ENCODE measurements around the gene GRIA2.
"Not testable (repeated sequence)": the region's sequence is repeated elsewhere in the genome, so short reads cannot be mapped to it uniquely, and the experiment has no call there.

The GRIA2 gene

DNA sequence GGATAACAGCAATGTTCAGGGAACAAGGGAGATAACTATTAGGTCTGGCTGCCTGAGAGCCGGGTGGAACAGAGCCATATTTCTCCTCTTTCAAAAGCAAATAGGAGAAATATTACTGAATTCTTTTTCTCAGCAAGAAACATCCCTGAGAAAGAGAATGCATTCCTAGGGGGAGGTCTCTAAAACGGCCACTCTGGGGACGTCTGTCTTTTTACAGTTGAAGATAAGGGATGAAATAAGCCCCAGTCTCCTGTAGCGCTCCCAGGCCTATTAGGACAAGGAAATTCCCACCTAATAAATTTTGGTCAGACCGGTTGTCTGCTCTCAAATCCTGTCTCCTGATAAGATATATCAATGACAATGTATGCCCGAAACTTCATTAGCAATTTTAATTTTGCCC lies 37.6 kb downstream of the GRIA2 start:
- not testable (repeated sequence) for DNase-seq (ENCODE audit: low read depth, low spot score)

DNA sequence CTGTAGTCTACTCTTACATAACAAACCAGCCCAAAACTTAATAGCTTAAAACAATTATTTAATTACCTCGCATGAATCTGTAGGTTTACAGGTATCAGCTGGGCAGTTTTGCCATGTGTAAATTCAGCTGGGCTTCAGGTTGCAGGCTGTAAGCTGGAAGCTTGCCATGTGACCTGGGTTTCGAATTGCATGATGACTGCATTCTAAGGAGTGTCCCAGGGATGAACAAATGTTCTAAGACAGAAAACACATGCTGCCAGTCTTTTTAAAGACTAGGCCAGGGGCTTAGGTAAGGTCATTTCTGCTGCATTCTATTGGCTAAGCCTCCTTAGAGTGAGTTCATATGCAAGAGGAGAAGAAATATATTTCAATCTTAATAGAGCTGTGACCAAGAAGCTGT lies 44.8 kb downstream of the GRIA2 start:
- DNase-seq (ENCODE audit: low read depth, low spot score), result peak; percentile 2

DNA sequence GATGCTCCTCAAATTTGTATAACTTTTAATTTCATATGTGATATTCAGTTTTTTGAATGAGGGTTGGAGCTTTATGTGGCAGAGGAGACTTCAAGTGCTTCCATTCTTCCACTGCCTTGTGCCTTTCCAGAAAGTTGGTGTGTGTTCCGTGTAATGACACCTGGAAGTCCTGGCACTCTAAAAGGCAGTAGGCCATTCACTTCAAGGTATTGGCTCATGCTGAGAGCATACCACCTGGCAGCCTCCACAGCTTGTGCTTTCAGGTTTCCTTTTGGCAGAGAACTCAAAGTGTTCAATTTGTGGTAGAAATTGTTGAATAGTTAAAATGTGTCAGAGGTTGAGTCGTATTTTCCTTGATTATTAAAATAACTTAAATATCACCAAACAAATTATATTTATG lies 49.6 kb downstream of the GRIA2 start:
- DNase-seq (ENCODE audit: low read depth, low spot score), result peak; percentile 2

DNA sequence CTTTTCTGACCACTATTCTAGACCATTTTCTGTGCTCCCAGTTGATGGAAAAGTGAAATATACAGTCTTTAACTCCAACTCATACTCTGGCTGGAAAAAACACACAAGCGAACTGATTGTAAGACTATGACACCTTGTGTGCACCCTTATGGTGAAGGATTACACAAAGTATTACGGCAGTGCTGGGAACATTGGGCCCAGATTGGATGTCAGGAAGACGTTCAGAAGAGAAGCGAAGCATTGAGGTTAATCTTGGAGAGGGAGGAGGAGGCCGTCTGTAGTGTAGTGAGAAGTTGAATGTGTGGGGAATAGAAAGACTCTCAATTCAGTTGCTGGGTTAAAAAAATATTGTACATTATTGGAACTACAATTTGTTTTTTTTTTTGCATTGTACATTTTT lies 50.0 kb downstream of the GRIA2 start:
- DNase-seq (ENCODE audit: low read depth, low spot score), result no peak

DNA sequence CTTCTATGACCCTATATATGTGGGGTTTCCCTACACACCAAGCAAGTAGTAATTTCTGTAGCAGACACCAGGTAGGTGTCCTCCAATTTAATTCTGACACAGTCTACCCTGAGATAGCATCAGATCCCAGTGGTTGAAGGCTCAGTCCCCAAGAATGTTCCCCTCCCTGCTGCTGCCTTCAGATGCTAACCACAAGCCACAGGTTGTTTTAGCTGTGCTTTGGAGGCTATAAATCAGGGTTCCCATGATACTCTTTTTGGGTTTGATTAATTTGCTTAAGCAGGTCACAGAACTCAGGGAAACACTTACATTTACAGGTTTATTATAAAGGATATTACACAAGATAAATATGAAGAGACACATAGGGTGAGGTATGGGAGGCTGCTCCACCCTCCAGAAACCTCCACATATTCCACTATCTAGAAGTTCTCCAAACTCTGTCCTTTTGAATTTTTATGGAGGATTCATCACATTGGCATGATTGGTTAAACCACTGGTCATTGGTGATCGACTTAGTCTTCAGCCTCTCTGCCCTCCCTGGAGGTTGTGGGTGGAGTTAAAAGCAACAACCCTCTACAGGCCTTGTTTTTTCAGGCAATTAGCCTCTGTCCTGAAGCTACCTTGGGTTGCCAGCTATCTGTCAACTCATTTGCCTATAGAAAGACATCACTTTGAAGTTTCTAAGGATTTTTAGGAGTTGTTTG lies 50.8 kb downstream of the GRIA2 start:
- DNase-seq (ENCODE audit: low read depth, low spot score), result no peak

DNA sequence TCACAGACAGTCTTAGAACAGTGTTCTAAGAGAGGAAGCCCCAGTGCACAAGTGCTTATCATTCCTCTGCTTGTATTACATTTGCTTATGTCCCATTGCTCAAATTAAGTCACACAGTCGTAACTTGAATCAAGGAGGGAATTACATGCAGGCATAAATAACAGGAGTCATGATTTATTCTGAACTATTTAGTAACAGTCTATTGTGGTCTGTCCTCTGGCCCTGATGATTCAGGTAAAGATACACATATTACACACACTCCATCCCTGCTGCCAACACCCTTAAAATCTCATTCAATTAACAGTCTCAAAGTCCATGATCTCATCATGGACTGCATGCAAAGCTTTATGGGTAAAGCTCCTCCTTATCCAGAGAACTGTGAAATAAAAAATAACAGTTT lies 60.1 kb downstream of the GRIA2 start:
- DNase-seq (ENCODE audit: low read depth, low spot score), result no peak

DNA sequence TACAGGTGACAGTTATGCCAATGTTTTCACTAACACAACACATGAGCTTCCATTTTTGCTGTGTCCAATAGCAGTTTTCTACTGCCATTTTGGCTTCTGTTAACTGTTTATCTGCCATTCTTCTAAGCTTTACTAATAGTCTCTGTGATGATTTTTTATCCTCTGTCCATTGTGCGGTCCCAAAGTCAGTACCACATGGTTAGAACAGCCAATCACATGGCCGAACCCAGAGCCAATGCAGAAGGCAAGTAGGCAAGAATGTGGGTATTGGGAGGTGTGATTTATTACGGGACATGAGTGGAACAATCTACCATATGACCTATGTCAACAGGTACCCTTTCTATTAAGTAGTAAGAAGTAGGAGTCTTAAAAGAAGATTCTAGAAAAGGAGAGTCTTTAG lies 61.5 kb downstream of the GRIA2 start:
- no peak for DNase-seq (ENCODE audit: low read depth, low spot score)

DNA sequence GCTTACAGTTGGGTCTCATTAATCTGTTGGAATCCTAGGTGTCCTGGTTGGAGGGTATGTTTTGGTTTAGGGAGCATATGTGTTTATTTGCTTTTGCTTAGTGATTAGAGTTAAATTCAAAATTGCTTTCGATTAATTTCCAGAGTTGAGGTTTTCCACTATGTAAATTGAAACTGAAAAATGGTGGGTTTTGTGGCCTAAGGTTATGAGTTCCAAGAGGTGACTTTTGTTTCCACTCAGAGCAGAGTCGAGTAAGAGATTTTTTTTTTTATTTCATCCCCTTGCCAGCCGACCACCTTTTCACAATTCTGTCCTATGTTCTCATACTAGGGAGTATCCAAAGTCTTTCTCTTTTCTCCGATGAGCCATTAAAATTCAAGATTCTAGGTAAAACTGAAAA lies 66.9 kb downstream of the GRIA2 start:
- no peak for DNase-seq (ENCODE audit: low read depth, low spot score)

DNA sequence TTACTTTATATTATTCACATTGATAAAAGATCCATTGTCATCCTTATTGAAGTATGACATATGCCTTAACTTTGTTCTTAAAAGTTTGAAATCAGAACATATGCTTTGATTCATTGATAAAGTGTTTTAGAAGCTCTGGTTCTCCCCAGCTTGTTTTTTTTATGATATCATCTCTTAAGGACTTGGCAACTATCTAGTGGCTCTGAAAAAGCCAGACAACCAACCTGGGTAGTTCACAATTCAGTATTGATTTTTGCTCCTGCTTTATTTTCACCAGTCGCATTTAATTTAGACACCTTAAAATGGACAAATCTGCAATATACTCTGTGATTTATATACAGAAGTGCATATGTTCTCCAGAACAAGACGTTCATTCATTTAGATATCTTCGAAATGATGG lies 70.1 kb downstream of the GRIA2 start:
- no peak for DNase-seq (ENCODE audit: low read depth, low spot score)

DNA sequence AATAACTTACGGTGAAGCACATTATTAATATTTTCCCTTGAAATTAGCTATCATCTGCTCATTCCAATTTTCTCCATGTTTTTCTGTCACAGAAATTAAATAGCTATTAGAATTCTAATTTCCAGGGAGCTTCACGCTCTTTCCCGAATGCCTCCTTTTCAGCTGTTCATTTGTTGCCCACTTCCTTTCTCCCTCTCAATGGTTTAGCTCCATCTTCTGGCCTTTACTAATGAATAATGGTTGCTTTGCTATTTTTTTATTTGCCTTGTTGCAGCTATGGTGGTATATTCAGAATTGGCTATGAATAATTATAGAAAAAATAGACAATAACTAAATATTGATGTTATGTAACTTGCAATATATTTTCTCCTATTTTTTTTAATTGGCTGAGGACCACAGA lies 70.5 kb downstream of the GRIA2 start:
- no peak for DNase-seq (ENCODE audit: low read depth, low spot score)

DNA sequence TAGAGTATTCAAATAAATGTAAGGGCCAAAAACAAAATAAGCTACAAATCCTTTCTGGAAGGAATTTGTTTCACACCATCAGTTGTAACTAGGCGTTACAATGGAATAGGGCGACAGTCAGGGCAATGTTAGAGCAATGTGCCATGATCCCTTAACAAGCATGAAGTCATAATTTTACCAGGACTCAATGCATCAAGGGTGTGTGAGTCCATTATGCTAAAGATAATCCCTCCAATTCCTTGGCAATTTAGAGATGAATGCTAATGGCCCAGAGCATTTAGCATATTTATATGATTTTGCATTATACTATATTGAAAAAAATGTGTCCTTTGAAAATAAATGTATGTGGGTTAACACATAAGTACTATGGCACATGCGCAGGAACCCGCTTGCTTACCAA lies 73.1 kb downstream of the GRIA2 start:
- DNase-seq (ENCODE audit: low read depth, low spot score), result no peak

DNA sequence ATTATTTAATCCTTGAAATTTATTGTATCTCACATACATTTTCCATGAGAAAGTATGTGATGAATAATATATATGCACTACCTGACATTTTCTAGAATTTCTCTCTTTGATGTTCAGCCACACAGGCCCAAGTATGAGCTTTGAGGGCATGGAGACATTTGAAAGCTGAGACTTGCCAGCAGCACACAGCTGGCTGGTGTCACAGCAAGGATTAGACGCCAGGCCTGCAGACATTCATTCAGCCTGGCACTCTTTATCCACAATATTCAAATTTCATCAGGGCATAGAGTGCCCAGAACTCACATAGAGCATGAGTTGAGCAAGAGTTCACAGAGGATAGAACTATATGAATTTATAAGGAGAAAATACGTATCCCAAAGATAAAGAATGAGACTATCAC lies 74.0 kb downstream of the GRIA2 start:
- no peak for DNase-seq (ENCODE audit: low read depth, low spot score)

DNA sequence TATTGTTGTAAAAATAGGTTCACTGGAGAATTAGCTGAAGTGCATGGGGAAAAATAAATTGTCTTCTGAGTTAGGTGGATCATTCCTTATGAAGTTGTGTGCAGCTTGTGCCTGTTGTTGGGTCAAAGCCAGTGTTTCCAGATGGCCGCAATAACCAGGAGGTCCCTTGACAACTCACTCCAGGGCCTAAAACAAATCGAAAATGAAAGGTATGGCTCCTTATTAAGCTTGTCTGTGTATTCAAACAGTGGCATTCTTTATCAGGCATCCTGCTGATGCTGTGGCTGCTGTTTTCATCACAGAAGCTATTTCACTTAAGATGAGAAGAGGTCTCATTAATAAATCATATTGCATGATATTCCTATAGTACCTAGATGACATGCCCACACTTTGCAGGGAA lies 80.2 kb downstream of the GRIA2 start:
- no peak for DNase-seq (ENCODE audit: low read depth, low spot score)

DNA sequence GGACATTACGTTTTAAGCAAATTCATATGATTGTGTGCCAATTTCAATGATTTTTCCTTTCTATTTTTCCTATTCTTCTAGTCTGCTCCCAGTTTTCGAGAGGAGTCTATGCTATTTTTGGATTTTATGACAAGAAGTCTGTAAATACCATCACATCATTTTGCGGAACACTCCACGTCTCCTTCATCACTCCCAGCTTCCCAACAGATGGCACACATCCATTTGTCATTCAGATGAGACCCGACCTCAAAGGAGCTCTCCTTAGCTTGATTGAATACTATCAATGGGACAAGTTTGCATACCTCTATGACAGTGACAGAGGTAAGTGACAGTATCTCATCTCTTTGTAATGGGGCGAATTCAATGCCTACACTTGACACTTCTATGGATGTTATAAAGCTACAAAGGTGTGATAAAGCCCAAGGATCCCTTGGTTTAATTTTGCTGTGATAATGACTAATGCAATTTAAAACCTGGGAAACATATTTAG lies 83.0 kb downstream of the GRIA2 start:
- no peak for DNase-seq (ENCODE audit: low read depth, low spot score)

DNA sequence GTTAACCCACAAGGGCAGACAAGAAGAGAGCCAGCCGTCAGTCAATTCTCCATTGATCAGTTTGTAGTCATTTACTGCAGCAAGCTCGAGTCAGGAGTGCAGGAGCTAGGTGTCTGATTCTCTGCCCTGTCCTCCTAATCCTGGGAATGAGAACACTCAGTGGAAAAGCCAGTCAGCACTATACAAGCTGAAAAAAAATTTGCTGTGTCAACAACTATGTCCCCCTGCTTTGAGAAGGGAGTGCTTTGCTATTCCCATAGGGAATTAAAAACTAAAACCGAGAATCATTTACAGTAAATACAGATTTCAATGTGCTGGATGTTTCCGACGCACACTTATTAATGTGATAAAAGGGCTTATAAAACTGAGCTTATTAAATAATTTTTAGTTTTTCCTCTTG lies 84.2 kb downstream of the GRIA2 start:
- no peak for DNase-seq (ENCODE audit: low read depth, low spot score)

DNA sequence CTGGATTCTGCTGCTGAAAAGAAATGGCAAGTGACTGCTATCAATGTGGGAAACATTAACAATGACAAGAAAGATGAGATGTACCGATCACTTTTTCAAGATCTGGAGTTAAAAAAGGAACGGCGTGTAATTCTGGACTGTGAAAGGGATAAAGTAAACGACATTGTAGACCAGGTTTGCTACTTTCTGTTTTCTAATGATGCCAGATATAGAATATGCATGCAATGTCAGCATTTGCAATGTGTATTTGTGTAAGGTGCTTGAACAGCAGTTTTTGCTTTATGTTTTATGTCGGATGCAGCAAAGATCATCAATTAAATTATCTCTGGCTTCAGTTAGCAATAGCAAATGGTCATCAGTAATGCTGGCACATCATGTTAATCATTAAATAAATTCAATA lies 92.2 kb downstream of the GRIA2 start:
- DNase-seq (ENCODE audit: low read depth, low spot score), result no peak

DNA sequence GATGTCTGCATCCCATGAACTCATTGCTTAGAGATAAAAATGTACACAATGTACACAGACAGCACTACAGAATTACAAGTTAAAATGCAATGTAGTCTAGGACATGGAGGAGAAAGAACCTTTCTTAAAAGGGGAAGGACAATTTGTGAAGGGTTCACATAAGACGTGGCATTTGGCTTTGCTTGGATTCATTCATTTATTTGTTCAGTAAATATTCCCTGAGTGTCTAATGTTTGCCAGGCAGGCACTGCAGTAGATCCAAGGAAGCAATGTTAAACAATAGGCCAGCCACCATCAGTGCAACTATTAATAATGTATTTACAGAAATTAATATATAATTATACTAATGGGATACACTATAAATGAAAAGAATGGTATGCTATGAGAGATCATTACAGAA lies 94.4 kb downstream of the GRIA2 start:
- no peak for DNase-seq (ENCODE audit: low read depth, low spot score)

DNA sequence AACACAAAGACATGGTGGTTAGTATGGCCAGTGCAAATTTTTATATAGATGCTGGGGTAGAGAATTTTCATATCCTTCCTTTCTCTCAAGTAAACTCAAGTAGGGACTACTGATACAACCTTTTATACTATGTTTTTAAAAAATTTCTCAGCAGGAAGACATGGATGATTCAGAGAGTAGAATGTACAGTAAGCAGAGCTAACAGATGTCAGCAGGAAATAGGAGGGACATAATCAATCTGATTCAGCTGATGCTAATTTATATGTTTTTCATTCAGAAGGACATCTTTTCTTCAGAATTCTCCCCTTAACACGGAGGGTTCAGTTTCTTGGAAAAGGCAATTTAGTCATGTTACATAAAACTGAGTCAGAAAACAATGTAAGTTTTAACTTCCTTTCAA lies 95.4 kb downstream of the GRIA2 start:
- DNase-seq (ENCODE audit: low read depth, low spot score), result no peak

DNA sequence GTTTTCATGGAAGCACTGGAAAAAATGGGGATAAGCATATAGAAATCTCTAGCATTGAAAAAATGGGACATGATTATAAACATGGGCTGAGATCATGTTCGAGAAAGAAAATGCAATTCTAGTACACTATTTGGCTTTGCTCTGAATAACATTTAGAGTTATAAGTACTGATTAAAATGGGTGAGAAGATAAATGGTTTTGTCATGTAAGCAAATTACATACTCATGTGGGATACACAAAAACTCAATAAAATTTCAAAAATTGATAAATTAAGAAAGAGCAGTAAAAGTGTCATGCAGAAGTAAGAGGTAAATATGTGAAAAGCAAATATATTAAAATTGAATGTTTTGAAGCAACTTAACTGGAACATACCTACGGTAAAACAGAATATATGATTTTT lies 99.6 kb downstream of the GRIA2 start:
- no peak for DNase-seq (ENCODE audit: low read depth, low spot score)

DNA sequence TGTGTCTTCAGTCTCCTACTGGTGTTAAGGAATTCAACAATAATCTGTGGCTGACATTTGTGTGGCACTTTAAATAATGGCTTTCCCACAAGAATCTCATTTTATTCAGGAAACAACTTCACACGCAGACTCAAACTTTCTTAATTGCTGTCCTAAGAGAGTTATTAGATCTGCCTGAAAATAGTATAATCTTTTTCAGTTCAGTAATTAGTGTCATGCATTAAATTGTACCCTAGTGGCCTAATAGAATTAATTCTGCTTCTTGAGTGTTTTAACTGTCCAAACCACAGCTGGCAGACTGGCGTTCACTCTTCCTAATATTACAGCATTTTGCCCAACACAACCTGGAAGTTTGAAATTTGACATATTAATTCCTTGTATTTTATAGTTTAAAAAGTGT lies 107.1 kb downstream of the GRIA2 start:
- DNase-seq (ENCODE audit: low read depth, low spot score), result no peak

DNA sequence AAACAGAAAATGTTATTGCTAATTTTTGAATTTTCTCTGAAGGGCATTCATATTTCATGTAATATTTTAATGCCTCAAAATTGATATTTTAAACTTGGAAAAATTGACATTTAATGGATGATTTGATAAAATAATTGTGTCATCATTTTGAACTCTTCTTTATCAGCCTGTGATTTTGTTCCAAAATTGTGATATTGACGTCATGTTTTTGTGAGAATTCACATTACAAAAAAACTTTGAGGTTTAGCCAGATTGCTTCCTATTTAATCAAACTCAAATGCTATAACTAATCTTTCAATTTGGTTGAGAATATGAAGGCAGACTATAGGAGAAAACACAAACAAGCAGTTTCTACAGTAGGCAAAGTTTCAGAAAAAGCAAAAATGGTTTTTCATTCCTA lies 137.4 kb downstream of the GRIA2 start:
- DNase-seq (ENCODE audit: low read depth, low spot score), result no peak

DNA sequence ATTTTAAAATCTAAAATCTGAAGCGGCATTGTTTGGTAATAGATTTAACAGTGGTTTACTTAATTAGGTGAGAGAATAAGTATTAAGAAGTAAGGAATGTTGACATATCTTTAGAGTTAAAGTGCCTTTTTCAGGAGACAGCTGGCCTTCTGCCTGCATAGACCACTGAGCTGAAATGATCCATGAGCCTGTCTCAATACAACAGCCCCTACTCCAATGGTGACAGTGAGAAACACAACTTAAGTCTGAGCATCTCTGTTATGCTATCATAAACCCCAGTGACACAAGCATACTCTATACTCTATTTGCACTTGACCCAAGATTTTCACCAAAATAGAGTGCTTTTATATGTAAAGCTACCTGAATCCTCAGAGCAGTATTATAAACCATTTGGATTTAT lies 137.9 kb downstream of the GRIA2 start:
- DNase-seq (ENCODE audit: low read depth, low spot score), result no peak

DNA sequence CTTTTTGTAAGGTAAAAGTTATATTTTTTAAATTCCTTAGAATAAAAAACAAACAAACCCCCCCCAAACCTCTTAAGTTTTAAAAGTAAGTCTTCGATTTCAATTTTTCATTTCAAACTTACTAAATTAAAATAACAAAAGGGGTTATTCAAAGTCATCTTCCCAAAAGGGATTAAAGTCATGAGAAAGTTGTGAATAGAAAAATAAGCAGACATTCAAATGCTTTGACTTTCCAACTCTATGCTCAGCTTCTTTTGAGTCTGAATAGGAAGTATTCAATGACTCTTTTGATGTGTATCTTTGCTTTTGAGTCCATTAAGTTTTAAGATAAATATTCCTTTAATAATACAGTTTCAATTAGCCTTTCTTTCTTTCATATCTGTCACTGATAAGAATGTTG lies 138.3 kb downstream of the GRIA2 start:
- DNase-seq (ENCODE audit: low read depth, low spot score), result no peak

DNA sequence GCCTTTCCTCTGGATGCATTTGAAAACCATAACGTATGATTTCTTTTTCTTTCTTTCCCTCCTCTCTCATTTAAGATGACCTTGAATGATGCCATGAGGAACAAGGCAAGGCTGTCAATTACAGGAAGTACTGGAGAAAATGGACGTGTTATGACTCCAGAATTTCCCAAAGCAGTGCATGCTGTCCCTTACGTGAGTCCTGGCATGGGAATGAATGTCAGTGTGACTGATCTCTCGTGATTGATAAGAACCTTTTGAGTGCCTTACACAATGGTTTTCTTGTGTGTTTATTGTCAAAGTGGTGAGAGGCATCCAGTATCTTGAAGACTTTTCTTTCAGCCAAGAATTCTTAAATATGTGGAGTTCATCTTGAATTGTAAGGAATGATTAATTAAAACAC lies 142.8 kb downstream of the GRIA2 start:
- DNase-seq (ENCODE audit: low read depth, low spot score), result no peak
